Measurements from ENCODE around the gene NTRK3.
A peak's percentile ranks its signal among the peaks of the same experiment; 100 is the strongest.

Gene NTRK3

GRCh38 chr15:88256279-88257230 is at the start of gene NTRK3:
NTRK3 (minus strand) TSS chr15:88256739; CDS start chr15:88256153, 586 bp downstream.
- no peak for DNase-seq

GRCh38 chr15:88303395-88303794 is 46.9 kb upstream of the NTRK3 start:
- no peak for DNase-seq

- no peak for DNase-seq
These were observed 45.8 kb upstream of the NTRK3 start for GRCh38 chr15:88302373-88302772.

GRCh38 chr15:88301311-88301710 is 44.8 kb upstream of the NTRK3 start:
- DNase-seq: no peak

GRCh38 chr15:88300861-88301260 is 44.3 kb upstream of the NTRK3 start:
- no peak for DNase-seq

GRCh38 chr15:88300089-88300488 is 43.5 kb upstream of the NTRK3 start:
- no peak for DNase-seq

- no peak for DNase-seq
These were observed 43.0 kb upstream of the NTRK3 start for GRCh38 chr15:88299497-88299896.

DNA sequence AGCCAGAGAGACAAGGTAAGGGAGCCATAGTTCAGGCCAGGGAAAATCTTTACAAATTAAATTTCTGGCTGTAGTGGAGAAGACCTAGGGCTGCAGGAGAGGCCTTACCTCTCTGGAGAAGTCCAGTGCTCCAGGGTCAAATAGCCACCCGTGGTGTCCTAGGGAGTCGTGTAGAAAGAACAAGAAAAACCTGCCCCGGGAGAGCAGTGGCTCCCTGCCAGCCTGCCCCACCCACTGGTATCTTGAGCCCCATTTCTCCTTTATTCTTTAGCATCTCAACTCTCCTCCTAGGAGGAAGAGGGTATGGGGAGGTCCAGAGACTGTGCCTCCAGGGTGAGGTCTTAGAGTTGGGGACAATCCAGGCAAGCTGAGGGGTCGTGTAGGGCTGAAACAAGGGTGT is 32.1 kb upstream of the NTRK3 start:
- no peak for DNase-seq

- no peak for DNase-seq
These were observed 31.7 kb upstream of the NTRK3 start for GRCh38 chr15:88288206-88288605.

DNA sequence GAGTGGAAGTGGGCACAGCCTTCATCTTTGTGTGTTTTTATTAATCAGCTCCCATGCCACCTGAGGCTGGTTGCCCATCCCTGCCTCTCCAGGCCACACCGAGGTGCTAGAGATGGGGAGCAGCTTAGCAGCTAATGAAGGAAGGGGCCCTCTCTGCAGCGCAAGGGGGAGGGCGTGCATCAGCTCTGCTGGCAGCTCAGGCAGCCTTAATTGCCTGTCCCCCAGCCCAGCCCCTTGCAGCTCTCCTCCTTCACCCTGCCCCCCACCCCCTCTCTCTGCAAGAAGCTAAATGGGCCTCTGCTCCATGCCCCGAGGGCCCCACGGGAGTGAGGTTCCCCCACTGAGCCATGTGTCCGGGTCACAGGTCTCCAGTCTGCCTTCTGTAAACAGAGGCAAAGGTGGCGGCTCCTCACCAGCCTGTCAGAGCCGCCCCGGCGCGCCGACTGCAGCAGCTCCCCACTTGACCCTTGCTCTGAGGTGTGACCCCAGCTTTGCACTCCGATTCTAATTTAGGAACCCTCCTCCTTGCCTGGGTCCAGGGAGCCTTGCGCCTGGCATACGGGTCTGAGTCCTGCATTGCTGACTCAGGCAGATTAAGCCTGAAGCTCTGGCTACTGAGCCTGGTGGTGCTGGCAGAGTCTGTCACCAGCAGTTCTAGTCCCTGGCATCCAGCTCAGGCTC is 27.9 kb upstream of the NTRK3 start:
- DNase-seq: no peak

GRCh38 chr15:88282614-88283013 is 26.1 kb upstream of the NTRK3 start:
- DNase-seq: no peak

DNA sequence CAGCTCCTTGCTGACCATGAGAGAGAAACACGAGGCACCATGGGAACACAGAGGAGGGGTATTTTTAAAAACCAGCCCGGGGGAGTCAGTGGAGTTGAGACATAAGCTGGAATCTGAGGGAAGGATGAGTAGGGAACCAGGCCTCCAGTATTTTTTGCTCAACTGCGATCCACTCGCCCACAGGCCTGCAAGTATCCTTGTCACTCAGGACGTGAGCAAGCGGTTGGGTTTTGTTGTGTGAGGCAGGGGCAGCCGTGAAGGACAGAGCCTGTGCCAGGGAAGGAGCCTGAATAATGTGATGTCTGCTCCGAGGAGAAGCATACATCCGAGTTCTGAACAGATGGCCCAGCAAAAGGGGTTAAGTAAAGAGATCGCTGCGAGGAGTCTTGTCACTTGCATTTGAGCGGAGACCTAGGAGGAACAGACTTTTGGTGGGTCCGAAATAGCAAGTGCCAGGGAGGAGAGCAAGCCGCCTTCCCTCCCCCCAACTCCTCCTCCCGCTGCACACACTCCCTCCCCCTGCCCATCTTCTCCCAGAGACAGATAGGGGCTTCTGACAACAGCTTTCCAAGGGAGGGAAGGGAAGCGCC is 20.4 kb upstream of the NTRK3 start:
- DNase-seq: no peak

DNA sequence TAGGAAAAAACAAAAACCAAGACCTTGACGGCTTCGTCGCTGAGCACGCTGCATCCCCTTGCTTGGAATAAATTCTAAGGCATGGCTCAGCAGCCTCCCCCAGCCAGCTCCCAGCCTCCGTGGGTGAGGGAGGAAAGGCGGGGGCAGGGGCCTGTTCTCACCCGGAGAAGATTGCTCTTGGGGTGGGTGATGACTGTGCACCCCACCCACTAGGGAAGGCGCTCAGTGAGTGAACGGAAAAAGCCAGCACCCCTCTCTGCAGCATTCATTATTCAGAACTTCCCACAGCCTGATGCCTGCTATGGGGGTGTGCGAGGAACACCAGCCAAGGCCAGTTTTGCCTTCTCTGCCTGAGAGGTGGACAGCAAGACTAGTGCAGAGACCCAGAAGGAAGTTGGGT is 19.3 kb upstream of the NTRK3 start:
- no peak for DNase-seq

- peak in 1 of 2 experiments; percentile 19 for DNase-seq
These were observed 18.3 kb upstream of the NTRK3 start for GRCh38 chr15:88274553-88275460.

DNA sequence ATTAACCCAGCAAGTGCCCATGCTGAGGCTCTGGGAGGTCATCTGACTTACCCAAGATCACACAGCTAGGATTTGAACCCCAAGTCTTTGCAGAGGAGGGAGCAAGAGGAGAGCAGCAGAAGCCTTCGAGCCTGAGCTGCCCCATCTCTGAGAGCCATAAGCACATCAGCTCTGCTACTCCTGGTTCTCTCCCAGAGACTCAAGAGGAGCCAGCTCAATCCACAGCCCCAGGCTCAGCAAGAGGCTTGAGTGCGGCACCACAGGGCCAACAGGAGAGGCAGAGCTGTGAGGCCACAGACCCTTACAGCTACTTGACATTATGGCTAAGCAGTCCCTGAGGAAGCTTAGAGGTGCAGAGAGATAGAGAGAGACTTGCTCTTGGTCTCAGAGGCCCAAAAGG is 15.9 kb upstream of the NTRK3 start:
- DNase-seq: no peak

GRCh38 chr15:88269356-88270062 is 13.0 kb upstream of the NTRK3 start:
- no peak for DNase-seq

- DNase-seq: no peak
These were observed 11.2 kb upstream of the NTRK3 start for GRCh38 chr15:88267720-88268119.

GRCh38 chr15:88266170-88266569 is 9.6 kb upstream of the NTRK3 start:
- no peak for DNase-seq

GRCh38 chr15:88264622-88265021 is 8.1 kb upstream of the NTRK3 start:
- DNase-seq: no peak

- no peak for DNase-seq
These were observed 5.5 kb upstream of the NTRK3 start for GRCh38 chr15:88262064-88262463.

DNA sequence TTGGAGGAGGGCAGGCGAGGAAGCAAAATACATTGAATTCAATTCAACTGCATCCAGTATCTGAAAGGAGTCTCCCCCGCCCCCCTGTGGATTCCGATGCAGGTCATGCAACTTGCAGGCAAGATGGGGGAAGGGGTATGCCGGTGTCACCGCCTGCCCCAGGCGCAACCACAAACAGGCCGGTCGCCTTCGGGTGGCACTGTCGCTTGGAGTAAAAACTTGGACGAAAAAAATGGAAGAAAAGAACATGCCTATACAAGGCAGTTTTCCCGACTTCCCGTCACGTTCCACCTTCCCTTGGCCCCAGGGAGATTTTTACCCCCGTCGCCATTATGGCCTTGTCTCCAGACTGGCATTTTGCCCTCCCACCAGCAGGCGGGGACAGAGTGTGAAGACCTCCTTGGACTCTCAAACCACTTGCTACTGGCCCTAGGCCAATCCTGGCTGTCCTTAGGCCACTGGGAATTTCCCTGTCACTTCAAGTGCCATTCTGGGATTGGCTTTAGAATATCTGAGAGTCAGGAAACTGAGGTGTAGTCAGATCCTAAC is 1.6 kb upstream of the NTRK3 start:
- DNase-seq: no peak

All from NCI-H1930 (cell line).